Measurements from ENCODE around the gene OR13H1.

Gene OR13H1

DNA sequence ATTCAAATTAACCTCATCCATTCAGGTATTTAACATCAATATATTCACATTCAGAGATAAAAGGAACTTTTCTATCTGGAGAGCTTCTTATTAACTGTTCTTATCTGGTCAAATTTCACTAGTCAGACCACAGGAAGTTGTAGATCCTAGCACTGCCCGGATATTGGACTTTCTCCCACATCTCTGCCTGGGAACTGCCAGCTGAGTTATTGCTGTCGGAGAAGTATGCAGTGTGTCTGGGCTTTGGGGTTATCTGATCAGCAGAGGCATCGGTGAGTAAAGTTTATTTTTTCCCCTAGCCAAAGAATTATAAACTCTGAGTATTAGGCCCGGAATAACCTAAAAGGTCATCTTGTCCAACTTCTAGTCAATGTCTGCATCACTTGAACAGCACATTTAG lies 45.1 kb downstream of the OR13H1 start:
- TF ChIP-seq, protein P1, sequence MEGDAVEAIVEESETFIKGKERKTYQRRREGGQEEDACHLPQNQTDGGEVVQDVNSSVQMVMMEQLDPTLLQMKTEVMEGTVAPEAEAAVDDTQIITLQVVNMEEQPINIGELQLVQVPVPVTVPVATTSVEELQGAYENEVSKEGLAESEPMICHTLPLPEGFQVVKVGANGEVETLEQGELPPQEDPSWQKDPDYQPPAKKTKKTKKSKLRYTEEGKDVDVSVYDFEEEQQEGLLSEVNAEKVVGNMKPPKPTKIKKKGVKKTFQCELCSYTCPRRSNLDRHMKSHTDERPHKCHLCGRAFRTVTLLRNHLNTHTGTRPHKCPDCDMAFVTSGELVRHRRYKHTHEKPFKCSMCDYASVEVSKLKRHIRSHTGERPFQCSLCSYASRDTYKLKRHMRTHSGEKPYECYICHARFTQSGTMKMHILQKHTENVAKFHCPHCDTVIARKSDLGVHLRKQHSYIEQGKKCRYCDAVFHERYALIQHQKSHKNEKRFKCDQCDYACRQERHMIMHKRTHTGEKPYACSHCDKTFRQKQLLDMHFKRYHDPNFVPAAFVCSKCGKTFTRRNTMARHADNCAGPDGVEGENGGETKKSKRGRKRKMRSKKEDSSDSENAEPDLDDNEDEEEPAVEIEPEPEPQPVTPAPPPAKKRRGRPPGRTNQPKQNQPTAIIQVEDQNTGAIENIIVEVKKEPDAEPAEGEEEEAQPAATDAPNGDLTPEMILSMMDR (conservative IDR thresholded peaks at IDR 0.05) = no peak

More for the DNA sequence above, 45.1 kb downstream of the OR13H1 start:
- H3K27ac ChIP-seq = no peak overlapping the region
